ENCODE data around the gene TMEM141. TPM values are rescaled to one million over a fixed set of nuclear protein-coding genes. Genes with fewer than 3 reads are reported as not detected.

The TMEM141 gene
- total and polyA plus RNA-seq, 4 donors, result 38.9 to 76.9 (median 53.5) TPM

DNA sequence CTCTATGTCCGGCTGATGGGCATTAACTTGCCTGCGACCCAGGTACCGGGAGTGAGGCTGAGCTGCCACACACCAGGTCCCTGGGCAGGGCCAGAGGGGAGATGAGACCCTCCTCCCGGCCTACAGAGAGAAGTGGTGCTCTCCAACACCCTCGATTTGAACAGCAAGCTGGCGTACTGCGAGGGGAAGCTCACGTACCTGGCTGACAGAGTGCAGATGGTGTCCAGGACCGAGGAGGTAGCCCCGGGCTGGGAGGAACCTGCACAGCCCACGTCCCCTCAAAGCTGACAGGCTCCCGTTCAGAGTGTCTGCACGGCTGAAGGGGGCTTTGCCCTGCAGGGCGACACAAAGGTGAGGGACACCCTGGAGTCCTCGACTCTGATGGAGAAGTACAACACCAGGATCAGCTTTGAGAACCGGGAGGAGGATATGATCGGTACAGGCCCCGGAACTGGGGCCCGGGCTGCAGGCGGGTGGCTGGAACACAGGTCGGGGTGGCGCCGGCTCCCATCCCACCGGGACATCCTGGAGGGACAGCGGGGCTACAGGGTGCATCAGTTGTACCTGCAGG lies 15.6 kb downstream of the TMEM141 start:
- DNase-seq (ENCODE audit: low read depth in 4 of 6, low spot score in 6 of 6), result no peak
- no peaks in the 10 kb centered on the region for H3K9me3 ChIP-seq (ENCODE audit: control insufficient read depth, insufficient read depth, low read length)
- WGBS (ENCODE audit: insufficient coverage), result 75% methylated on average over 25 of the region's 25 CpGs
- peaks cover 24% of the 10 kb centered on the region for H3K4me1 ChIP-seq (ENCODE audit: control insufficient read depth, insufficient read depth, low read length)
- no peak overlapping the region for H3K27ac ChIP-seq (ENCODE audit: low read depth, low read length)
- H3K36me3 ChIP-seq (ENCODE audit: control insufficient read depth, insufficient read depth, low read length), result peaks cover 62% of the 10 kb centered on the region
- peaks cover 5% of the 10 kb centered on the region for H3K27me3 ChIP-seq (ENCODE audit: control insufficient read depth, insufficient read depth, low read length)
- peak overlapping the region; percentile 63 for H3K4me3 ChIP-seq (ENCODE audit: low read depth, low read length)

DNA sequence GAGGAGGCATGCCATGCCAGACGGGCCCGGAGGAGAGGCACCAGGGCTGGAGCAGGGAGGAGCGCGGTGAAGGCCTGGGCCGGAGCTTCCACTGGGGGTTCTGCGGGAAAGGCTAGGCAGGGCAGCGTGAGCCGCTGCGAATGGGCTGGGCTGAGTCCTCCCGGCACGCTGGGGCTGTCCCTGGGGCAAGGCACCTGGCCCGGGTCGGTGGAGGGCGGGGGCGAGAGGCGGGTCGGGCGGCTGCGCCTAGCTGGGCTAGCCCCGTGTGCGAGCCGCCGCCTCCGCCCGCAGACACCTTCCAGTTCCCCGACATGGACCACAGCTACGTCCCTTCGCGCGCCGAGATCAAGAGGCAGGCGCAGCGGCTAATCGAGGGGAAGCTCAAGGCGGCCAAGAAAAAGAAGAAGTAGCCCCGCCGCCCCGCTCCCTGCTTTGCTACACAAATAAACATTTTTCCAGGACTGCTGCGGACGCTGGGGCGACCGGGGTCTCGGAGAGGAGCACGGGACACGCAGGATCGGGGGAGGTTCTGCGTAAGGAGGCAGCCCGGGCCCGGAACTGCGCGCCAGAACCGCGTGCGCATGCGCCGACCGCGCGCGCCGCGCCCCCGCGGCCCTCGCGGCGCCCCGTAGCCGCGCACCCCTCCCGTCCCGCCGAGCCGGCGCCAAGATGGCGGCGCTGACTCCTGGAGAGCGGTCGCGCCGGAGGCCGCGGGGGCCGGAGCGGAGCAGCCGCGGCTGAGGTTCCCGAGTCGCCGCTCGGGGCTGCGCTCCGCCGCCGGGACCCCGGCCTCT lies 16.3 kb downstream of the TMEM141 start, which contains the start of gene RABL6:
Gene RABL6, plus strand, starts transcription at position 668 of the 794 bp plus-strand sequence. CDS start 249 bp downstream, outside the sequence.
- Histone ChIP-seq H3K27ac (ENCODE audit: low read depth, low read length) (peak within 1 kb of the TSS; percentile 78), H3K27me3 (ENCODE audit: control insufficient read depth, insufficient read depth, low read length) (peaks cover 1% of the 10 kb centered on the region), H3K4me3 (ENCODE audit: low read depth, low read length) (peak within 1 kb of the TSS; percentile 71), H3K4me1 (ENCODE audit: control insufficient read depth, insufficient read depth, low read length) (peaks cover 24% of the 10 kb centered on the region), H3K9me3 (ENCODE audit: control insufficient read depth, insufficient read depth, low read length) (no peaks in the 10 kb centered on the region), H3K36me3 (ENCODE audit: control insufficient read depth, insufficient read depth, low read length) (peaks cover 60% of the 10 kb centered on the region)
- peak in 3 of 6 donors; percentile 62 to 94 (median 90) for DNase-seq (ENCODE audit: low read depth in 4 of 6, low spot score in 6 of 6)
- WGBS (ENCODE audit: insufficient coverage), result under 1% methylated on average over 92 of the region's 96 CpGs

DNA sequence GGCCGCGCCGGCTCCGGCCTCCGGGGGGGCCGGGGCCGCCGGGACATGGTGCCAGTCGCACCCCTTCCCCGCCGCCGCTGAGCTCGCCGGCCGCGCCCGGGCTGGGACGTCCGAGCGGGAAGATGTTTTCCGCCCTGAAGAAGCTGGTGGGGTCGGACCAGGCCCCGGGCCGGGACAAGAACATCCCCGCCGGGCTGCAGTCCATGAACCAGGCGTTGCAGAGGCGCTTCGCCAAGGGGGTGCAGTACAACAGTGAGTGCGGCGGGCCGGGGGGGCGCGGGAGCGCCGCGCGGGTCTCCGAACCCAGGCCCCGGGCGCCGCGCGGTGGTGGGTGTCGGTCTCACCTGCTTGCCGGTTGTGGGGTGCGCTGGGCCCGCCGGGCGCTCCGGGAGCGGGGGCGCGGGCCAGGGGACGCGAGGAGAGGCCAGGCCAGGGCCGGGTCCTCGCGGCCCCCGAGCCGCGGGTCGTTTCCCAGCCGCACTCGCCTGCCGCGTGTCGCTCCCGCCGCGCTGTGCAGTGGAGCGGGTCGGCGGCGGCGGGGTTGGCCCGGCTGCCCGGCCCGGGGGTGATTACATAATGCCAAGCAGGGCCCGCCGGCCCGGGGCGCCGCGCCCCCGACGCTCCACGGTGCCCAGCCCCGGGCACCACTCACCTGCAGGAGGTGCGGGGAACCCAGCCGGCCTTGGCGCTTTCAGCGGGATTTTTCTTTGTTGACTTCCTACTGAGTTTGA lies 17.1 kb downstream of the TMEM141 start:
- peak in 2 of 6 donors; percentile 53 for DNase-seq (ENCODE audit: low read depth in 4 of 6, low spot score in 6 of 6)
- WGBS (ENCODE audit: insufficient coverage), result under 1% methylated on average over 93 of the region's 93 CpGs
- Histone ChIP-seq H3K27me3 (ENCODE audit: control insufficient read depth, insufficient read depth, low read length) (no peaks in the 10 kb centered on the region), H3K27ac (ENCODE audit: low read depth, low read length) (peak overlapping the region; percentile 69), H3K4me3 (ENCODE audit: low read depth, low read length) (peak overlapping the region; percentile 71), H3K9me3 (ENCODE audit: control insufficient read depth, insufficient read depth, low read length) (no peaks in the 10 kb centered on the region), H3K4me1 (ENCODE audit: control insufficient read depth, insufficient read depth, low read length) (peaks cover 24% of the 10 kb centered on the region), H3K36me3 (ENCODE audit: control insufficient read depth, insufficient read depth, low read length) (peaks cover 61% of the 10 kb centered on the region)

DNA sequence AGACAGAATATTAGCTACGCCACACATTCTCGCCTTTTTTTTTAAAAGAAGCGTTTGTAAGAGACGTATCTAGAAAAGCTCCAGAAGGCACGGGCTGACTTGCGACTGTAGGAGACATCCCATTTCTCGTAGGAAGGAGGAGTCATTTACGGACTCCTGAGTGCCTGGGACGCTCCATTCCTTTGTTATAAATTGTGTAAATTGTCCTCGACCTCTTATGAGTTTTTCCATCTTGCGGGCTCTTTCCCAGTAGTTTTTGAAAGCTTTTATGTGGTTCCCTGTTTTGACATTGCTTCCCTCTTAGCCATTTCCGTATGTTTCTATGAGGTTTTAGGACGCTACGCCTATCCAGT lies 17.6 kb downstream of the TMEM141 start:
- 0% methylated on average over 4 of the region's 14 CpGs for WGBS (ENCODE audit: insufficient coverage)

DNA sequence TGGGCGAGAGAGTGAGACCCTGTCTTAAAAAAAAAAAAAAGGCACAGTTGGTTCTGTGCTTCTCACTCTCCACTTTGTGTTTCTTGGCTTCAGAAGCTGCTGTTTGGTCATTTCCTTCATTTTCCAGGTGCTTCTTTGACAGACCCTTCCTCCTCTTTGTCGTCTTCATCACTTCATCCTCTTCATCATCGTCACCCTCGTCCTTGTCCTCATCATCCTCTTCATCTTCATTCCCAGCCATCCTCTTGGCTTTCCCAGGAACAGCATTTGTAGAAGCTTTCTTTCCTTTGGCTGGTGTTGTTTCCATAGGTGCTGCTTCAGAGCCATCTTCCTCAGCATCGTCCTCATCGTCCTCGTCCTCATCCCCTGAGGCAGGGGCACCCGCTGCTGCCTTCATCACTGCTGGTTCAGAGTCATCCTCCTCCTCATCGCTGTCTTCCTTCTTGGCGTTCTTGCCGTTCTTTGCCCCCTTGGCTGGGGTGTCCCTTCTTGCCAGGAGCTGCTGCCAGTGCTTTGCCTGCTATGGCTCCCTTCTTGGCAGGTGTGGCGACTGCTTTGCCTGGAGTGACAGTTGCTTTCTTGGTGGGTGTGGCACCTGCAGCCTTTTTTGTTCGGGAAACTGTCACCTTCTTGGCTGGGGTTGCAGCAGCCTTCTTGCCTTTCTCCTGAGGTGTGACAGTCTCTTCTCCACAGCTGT lies 23.7 kb downstream of the TMEM141 start:
- H3K4me3 ChIP-seq (ENCODE audit: low read depth, low read length), result no peak overlapping the region
- no peak for DNase-seq (ENCODE audit: low read depth in 4 of 6, low spot score in 6 of 6)
- H3K27me3 ChIP-seq (ENCODE audit: control insufficient read depth, insufficient read depth, low read length), result no peaks in the 10 kb centered on the region
- H3K4me1 ChIP-seq (ENCODE audit: control insufficient read depth, insufficient read depth, low read length), result peaks cover 3% of the 10 kb centered on the region
- 98% methylated on average over 13 of the region's 13 CpGs for WGBS (ENCODE audit: insufficient coverage)
- H3K27ac ChIP-seq (ENCODE audit: low read depth, low read length), result no peak overlapping the region
- H3K9me3 ChIP-seq (ENCODE audit: control insufficient read depth, insufficient read depth, low read length), result no peaks in the 10 kb centered on the region
- H3K36me3 ChIP-seq (ENCODE audit: control insufficient read depth, insufficient read depth, low read length), result peaks cover 40% of the 10 kb centered on the region

More for the DNA sequence above, 17.6 kb downstream of the TMEM141 start:
- peak overlapping the region; percentile 43 for H3K4me3 ChIP-seq (ENCODE audit: low read depth, low read length)
- H3K4me1 ChIP-seq (ENCODE audit: control insufficient read depth, insufficient read depth, low read length), result peaks cover 24% of the 10 kb centered on the region
- peaks cover 59% of the 10 kb centered on the region for H3K36me3 ChIP-seq (ENCODE audit: control insufficient read depth, insufficient read depth, low read length)
- peak in 2 of 6 donors; percentile 39 to 42 for DNase-seq (ENCODE audit: low read depth in 4 of 6, low spot score in 6 of 6)
- no peaks in the 10 kb centered on the region for H3K27me3 ChIP-seq (ENCODE audit: control insufficient read depth, insufficient read depth, low read length)
- H3K27ac ChIP-seq (ENCODE audit: low read depth, low read length), result no peak overlapping the region
- H3K9me3 ChIP-seq (ENCODE audit: control insufficient read depth, insufficient read depth, low read length), result no peaks in the 10 kb centered on the region

DNA sequence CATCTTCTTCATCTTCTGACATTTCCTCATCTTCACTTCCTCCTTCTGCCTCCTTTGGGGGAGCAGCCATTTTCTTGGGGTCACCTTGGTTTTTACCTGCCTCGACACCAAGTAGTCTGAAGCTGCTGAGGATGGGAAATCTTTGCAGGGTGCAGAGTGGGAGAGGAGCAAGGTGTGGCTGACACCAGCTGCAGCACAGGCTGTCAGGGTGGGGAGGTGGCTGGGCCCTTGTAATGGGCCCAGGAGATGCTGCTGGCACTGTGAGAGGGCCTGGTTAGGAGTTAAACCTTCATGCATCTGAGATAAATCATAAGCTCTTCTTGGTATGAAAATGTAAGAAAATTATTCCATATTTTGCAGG lies 24.3 kb downstream of the TMEM141 start:
- H3K4me3 ChIP-seq (ENCODE audit: low read depth, low read length), result no peak overlapping the region
- peaks cover 36% of the 10 kb centered on the region for H3K36me3 ChIP-seq (ENCODE audit: control insufficient read depth, insufficient read depth, low read length)
- H3K27me3 ChIP-seq (ENCODE audit: control insufficient read depth, insufficient read depth, low read length), result no peaks in the 10 kb centered on the region
- H3K9me3 ChIP-seq (ENCODE audit: control insufficient read depth, insufficient read depth, low read length), result no peaks in the 10 kb centered on the region
- no peak for DNase-seq (ENCODE audit: low read depth in 4 of 6, low spot score in 6 of 6)
- no peaks in the 10 kb centered on the region for H3K4me1 ChIP-seq (ENCODE audit: control insufficient read depth, insufficient read depth, low read length)
- H3K27ac ChIP-seq (ENCODE audit: low read depth, low read length), result no peak overlapping the region
- 0% methylated on average over 1 of the region's 1 CpG for WGBS (ENCODE audit: insufficient coverage)

DNA sequence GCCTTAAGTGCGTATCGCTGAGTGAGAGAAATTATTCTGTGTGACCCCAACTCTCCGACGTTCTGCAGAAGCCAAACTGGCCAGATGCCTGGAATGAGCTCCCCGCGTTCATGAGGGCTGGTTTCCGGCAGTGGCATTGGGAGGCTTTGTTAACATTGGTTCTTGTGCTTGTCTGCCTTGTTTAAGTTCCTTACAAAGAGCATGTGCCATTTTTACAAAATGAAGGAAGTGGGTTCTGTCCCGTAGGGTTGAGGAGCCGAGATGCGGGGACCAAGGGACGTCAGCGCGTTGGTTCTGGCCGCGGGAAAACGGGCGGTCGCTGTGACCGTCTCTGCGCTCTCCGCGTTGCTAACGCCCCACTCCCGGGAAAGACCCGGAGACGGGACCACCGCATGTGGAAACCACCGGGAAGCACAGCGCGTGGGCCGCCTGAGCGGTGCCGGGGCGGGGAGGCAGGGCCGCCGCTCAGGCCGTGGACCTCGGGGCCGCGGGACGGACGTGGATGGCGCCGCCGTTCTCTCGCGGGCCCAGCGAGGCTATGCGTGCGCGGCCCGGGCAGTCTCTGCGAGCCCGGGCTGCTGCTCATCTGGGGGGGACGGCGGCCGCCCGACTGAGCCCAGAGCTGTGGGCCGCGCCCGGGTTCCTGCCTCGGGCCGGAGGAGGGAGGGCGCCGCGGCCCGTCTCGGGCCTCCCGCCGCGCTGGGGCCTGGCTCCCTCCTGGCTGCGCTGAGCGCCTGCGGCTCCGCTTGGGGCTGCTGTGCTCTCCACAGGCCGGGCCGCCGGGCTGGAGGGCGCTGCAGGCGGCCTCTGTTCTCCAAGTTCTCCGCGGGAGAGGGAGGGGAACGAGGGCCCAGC lies 30.1 kb downstream of the TMEM141 start:
- WGBS (ENCODE audit: insufficient coverage), result 7% methylated on average over 83 of the region's 83 CpGs
- Histone ChIP-seq H3K4me3 (ENCODE audit: low read depth, low read length) (no peak overlapping the region), H3K27me3 (ENCODE audit: control insufficient read depth, insufficient read depth, low read length) (no peaks in the 10 kb centered on the region), H3K9me3 (ENCODE audit: control insufficient read depth, insufficient read depth, low read length) (no peaks in the 10 kb centered on the region), H3K36me3 (ENCODE audit: control insufficient read depth, insufficient read depth, low read length) (peaks cover 53% of the 10 kb centered on the region), H3K27ac (ENCODE audit: low read depth, low read length) (peak overlapping the region; percentile 22), H3K4me1 (ENCODE audit: control insufficient read depth, insufficient read depth, low read length) (peaks cover 14% of the 10 kb centered on the region)
- peak in 2 of 6 donors; percentile 70 to 76 for DNase-seq (ENCODE audit: low read depth in 4 of 6, low spot score in 6 of 6)

DNA sequence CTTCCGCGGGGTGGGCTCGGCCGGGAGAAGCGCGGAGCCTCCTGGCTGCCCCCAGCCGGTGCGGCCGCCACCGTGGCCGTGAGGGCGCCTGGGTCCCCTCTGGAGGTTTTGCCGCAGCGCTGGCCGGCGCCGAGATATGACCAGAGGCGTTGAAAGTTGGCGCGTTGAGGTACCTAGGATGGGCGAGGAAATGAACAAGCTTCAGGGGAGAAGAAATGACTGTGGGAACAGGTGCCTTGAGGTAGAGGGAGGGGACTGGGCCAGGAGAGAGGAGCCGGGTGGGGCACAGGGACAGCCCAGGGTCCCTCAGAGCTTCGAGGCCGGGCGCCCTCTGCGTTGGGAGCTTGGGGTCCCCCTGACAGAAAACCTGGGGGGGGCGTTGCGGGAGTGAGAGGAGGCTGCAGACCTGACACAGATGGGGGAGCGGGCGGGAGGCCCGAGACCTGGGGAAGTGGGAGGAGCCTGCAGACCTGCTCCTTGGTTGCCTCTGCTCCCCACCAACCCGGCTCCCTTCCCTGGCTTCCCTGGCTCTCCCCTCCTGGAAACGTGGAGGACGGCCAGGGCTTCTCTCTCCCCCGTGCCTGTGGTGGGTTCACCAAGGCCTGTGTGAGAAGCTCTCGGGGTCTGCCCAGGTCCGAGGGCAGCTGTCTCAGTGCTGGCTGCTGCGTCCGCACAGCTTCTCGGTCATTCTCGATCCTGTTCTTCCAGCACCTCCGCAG lies 30.8 kb downstream of the TMEM141 start:
- Histone ChIP-seq H3K4me3 (ENCODE audit: low read depth, low read length) (no peak overlapping the region), H3K36me3 (ENCODE audit: control insufficient read depth, insufficient read depth, low read length) (peaks cover 60% of the 10 kb centered on the region), H3K4me1 (ENCODE audit: control insufficient read depth, insufficient read depth, low read length) (peaks cover 14% of the 10 kb centered on the region), H3K27me3 (ENCODE audit: control insufficient read depth, insufficient read depth, low read length) (no peaks in the 10 kb centered on the region), H3K27ac (ENCODE audit: low read depth, low read length) (no peak overlapping the region), H3K9me3 (ENCODE audit: control insufficient read depth, insufficient read depth, low read length) (no peaks in the 10 kb centered on the region)
- no peak for DNase-seq (ENCODE audit: low read depth in 4 of 6, low spot score in 6 of 6)
- 57% methylated on average over 39 of the region's 42 CpGs for WGBS (ENCODE audit: insufficient coverage)

Data from spinal cord (tissue), 10 donors.